Right kidney (tissue), 9 donors: Measurements from ENCODE around the gene PCDH11X.
A peak's percentile ranks its signal among the peaks of the same experiment; 100 is the strongest.
"Not testable (repeated sequence)": the region's sequence is repeated elsewhere in the genome, so short reads cannot be mapped to it uniquely, and the experiment has no call there.

ENCODE experiments used
- DNase-seq: peaks from one replicate; pipeline ENCODE4 v3.0.0-alpha.2; 2016
- long read RNA-seq, 8 donors: transcript quantifications; one replicate each; lab custom pipeline, GENCODE V29; 2026

The PCDH11X gene
- long read RNA-seq, donor 1: 0 reads
- long read RNA-seq, donor 2: 0 reads
- long read RNA-seq, donor 3: 0 reads
- long read RNA-seq, donor 4: 0 reads
- long read RNA-seq, donor 5: 0 reads
- long read RNA-seq, donor 6: 0 reads
- long read RNA-seq, donor 7: 0 reads
- long read RNA-seq, donor 8: 0 reads

GRCh38 chrX:91779135-91779534 is at the start of gene PCDH11X:
Gene PCDH11X, plus strand, starts transcription at chrX:91779375. Its CDS starts 56,130 bp downstream, at chrX:91835505.
- DNase-seq: not testable (repeated sequence)

- DNase-seq: not testable (repeated sequence)
Observed at GRCh38 chrX:91747446-91747845, 31.7 kb upstream of the PCDH11X start.

GRCh38 chrX:91753022-91753421 is 26.2 kb upstream of the PCDH11X start:
- DNase-seq: not testable (repeated sequence)

DNA sequence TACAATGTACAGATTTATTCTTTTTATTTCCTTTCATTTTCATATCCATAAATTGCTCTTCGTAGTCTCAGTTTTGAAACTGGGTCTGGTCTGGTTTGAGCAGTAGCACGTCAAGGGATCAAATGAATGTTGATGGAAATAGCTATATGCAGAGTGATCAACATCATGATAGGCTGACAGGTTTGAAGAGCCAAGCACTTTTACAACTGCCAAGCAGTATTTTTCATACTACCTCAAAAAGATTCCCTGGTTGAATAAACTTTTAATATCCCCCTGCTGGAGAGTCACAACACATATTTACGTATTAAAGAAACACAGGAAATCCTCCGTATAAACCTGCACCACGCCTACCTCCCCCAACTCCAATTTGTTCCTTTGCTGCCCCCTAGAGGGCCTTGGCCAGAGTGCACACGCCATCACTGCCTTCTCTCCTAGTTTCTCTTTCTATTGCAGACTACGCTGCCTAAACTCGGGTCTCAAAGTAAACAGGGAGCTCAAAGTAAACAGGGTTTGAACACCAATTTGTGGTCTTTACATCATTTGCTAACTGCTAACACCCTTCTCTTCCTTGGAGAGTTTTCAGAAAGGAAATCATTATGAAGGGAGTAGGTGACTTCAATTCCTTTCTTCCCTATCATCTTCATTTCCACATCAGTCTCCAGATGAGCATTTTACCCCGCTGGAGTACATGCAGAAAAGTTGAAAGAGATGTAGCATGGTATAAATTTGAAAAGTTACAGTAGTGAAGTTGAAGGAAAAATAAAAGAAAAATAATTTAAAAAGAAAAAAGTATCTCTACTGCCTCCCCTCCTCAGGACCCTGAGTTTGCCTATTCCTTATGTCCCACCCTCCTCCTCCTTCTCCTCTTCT is 8.3 kb upstream of the PCDH11X start:
- not testable (repeated sequence) for DNase-seq

- not testable (repeated sequence) for DNase-seq
Observed at GRCh38 chrX:91773943-91774342, 5.2 kb upstream of the PCDH11X start.

- DNase-seq: not testable (repeated sequence)
Observed at GRCh38 chrX:91780008-91780407, 833 bp downstream of the PCDH11X start.

DNA sequence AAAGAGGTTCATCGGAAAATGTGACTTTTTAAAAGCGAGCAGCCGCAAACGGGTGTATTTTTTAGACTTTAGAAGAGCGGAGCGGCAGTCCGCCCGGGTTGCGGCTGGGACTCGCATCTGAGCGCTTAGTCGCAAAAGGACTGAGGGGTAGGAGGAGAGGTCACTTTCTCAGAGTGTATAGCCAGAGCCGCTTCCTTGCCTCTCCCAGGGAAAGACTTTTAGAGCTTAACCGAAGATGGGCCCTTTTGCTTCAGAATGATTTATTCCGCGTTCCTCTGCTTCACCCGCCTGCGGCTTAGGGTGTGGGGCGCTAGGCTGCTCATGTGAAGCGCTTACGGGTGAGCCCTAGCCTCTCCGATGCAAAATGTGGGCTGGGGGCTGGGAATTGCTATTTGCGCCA is 1.5 kb downstream of the PCDH11X start:
- peak; percentile 10 for DNase-seq

- peak; percentile 33 for DNase-seq
Observed at GRCh38 chrX:91781553-91782298, 2.6 kb downstream of the PCDH11X start.

- DNase-seq: not testable (repeated sequence)
Observed at GRCh38 chrX:91782825-91783224, 3.6 kb downstream of the PCDH11X start.

- DNase-seq: not testable (repeated sequence)
Observed at GRCh38 chrX:91817537-91817936, 38.4 kb downstream of the PCDH11X start.

- DNase-seq: not testable (repeated sequence)
Observed at GRCh38 chrX:91825321-91825720, 46.1 kb downstream of the PCDH11X start.
